DND-41 (cell line): Measurements from ENCODE around the gene DCK.

Source experiments
- EZH2 ChIP-seq: IDR thresholded peaks from 3 replicates; pipeline ENCODE4 v1.6.1; 2012; ENCODE audit warnings: borderline replicate concordance, low read depth, mild to moderate bottlenecking, moderate library complexity, low read length, inconsistent platforms; ENCODE audit not compliant: severe bottlenecking
- TF ChIP-seq, protein P1 (sequence below): IDR thresholded peaks from 2 replicates; pipeline ENCODE4 v1.5.1; 2012; ENCODE audit warnings: borderline replicate concordance, low read length, moderate library complexity, mild to moderate bottlenecking; ENCODE audit not compliant: poor library complexity, severe bottlenecking; ENCODE audit errors: extremely low read depth

DNA sequence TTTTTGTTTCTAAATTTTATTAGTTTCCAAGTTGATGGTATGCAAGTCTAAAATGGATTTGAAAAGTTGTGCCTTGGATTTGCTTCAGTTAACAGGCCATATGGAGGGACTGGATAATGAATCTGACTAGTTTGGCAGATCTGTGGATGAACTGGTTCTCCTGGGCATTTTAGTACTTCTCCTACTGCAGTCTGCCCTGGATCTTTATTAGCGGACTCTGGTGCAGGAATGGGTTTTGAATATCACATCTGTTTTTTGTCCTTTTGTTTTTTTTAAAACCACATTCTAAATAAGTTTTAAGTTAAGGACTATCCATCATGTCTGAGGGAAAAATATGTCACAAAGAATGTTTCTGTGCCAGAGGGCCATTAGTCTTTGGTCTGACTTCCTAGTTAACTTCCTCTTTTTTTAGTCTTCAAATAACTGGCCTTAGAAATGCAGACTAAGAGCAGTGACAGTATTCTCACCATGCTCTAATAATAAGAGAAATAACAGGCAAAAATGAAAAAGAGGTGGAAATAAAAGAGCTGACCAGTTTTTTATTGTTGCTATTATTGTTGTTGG lies 13.9 kb upstream of the DCK start:
- TF ChIP-seq, protein P1, sequence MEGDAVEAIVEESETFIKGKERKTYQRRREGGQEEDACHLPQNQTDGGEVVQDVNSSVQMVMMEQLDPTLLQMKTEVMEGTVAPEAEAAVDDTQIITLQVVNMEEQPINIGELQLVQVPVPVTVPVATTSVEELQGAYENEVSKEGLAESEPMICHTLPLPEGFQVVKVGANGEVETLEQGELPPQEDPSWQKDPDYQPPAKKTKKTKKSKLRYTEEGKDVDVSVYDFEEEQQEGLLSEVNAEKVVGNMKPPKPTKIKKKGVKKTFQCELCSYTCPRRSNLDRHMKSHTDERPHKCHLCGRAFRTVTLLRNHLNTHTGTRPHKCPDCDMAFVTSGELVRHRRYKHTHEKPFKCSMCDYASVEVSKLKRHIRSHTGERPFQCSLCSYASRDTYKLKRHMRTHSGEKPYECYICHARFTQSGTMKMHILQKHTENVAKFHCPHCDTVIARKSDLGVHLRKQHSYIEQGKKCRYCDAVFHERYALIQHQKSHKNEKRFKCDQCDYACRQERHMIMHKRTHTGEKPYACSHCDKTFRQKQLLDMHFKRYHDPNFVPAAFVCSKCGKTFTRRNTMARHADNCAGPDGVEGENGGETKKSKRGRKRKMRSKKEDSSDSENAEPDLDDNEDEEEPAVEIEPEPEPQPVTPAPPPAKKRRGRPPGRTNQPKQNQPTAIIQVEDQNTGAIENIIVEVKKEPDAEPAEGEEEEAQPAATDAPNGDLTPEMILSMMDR = no peak
- no peak for TF ChIP-seq EZH2
